HG03135 (cell line): ENCODE measurements around the gene HOXA13.

ENCODE experiments used
- ATAC-seq: cut with Tn5 transposase; IDR thresholded peaks from one replicate; pipeline ENCODE4 v1.9.1; 2021; ENCODE audit warnings: mild to moderate bottlenecking, moderate library complexity; ENCODE audit not compliant: unreplicated experiment

HOXA13 gene

DNA sequence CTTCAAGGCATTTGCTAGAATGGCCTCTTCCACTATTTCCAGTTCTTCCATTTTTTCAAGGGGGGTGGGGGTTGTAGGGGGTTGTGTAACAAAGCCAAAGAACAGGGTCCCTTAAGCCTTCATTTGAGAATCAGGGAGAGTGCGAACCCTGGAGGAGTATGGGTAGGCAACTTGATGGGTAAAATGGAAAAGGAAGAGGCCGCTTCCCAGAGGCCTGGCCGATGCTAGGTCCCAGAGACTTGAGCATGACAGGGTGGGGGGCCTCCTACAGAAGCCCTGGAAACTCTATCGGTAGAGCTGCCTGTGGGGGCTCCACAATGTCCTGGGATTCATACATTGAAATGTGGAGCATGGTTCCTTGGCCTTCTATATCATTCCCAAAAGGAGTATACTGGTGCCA lies 9.1 kb upstream of the HOXA13 start:
- ATAC-seq = no peak

DNA sequence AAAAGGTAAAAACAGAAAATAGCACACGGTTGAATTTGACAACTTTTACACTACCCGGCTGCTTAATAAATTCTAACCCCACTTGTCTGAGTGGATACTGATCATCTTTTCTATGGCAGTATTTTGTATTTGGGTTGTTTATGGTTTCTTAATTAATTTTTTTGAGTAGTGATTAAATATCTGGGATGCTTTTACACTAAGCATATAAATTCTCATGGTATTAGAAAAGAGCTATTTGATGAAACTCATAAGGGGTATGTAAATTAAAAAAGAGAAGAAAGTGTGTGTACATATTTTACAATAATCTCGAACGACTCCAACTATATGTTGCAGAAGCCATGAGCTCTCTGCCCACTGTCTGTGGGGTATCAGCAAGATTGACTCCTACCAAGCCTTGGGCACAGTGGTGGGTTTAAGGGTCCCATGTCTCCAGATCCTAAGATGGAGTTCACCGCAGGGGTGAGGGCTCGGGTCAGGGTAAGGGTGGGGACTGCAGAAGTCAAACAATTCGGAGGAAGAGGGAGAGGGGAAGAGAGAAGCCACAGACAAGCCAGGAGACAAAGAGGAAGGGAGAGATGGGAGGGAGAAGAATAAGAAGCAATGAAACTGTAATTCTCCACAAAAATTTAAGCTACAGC lies 7.6 kb upstream of the HOXA13 start:
- no peak for ATAC-seq

DNA sequence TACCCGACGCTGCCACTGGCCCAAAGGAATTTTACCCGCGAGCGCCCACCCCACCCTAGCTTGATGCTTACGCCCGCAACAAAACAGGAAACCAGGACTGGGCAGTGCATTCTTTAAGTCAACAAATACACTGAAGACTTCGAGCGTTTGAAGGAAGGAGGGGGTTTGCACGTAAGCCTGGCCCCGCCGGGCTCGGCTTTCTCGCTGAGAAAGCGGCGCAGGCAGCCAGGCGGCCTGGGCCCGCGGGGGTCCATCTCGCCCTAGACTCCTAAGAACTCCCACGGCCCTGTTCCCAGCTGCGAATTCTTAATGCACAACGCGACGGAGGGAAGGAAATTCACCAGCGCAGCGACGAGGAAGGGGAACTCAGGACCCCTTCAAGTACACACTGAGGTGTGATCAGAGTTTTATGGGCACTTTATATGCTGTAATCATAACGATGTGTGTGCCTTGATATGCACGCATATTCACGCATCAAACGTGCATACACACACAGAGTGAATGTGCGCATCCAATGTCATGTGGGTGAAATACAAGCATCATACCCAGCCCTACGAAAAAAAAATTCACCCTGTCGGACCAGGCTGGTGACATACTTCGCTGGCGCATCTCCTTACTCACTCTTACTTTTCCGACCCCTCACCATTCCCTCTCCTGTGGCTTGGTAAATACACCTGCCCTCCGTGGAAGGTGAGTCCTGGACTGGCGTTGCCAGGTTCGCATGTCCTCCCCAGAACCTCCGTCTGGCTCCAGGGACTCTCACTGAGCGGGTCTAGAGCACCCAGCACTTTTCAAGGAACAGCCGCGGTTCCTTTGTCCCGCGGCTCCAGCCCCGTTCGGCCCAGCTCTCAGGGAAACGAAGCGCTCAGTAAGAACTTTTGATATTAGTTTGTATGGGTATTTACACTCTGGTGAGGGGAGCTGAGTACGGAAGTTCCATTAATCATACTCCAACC lies 5.7 kb upstream of the HOXA13 start:
- no peak for ATAC-seq

DNA sequence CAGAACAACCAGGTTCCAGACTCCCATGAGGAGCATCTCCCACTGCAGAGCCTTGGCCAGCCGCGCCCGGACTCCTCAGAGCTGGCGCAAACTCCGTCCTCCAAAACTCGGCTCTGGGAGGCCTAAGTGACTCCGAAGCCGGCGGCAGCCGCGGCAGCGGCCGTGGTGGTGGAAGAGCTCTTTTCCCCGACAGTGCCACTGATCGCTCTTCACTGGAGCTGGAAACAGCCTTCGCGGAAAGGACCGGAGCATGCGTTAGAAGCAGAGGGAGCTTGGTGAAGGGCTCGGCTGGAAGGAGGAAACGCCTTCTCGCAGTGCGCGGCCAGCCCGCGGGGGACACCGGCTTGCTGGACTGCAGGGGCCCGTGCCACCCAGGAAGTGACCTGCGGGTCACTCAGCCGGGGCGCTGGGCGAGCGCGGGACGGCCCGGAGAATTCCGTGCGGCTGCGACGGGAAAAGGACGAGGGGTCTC lies 5.0 kb upstream of the HOXA13 start:
- no peak for ATAC-seq

DNA sequence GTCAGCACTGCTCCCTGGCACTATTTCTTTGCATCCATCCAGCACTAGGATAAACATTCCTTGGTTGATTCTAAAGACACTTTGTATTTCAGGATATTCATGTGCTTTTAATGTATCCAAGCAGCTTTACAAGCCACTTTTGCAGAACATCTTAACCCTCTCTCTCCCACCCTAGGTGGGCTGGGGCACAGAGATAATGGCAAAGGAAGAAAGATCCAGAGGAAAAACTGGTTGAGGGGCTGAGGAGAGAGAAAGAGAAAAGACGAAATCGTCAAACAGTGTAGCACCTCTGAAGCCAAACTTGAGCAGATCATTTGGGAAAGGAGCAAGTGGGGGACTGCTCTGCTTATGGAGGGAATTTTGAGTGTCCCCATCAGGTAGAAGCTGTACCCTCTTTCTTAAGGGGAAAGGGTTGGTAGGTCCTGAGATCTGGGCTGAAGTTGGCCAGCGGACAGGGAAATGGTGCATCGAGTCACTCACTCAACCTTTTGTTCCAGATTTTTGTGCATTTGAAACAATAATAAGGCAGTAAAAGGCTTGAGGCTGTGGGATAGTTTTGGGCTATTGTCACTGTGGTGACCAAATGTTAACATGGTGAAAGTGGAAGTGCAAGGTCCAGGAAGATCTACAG lies 4.2 kb upstream of the HOXA13 start:
- no peak for ATAC-seq

DNA sequence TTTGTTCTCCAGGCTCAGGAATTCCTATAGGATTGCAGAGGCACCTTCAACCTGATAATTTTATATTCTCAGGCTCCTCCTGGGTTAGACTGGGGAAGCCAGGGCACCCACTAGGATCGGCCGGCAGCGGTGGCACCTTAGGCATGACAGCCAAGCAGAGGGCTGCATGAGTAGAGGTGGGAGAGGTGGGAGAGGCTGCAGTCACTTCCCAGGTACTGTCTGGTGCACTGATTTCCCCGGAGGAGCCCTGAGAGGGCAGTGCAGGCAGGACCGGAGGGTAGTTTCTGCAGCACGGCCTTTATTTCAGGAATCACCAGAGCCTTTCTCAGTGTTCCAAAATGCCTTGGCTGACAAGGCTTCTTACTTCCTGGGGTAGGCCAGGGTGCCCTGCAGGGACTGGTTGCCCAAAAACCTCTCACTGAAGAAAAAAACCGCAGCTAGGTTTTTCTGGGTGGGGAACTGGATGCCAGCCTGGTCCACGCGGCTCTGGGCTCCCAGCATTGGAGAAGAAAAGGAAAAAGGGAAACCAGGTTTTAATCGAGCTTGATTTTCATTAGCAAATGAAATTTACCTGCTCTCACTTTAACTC lies 3.6 kb upstream of the HOXA13 start:
- no peak for ATAC-seq

DNA sequence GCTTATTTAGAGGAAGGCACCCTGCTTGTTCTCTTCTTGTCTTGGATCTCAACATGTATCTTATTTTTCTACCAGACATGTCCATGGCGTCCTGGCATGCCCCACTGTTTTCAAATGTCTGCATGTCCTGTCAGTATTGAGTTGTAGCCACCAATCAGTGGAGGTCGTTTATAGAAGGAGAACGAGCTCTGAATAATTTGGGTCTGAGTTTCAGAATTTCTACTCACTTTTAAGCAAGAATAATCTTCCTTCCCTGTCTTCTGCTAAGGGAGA lies 2.9 kb upstream of the HOXA13 start:
- no peak for ATAC-seq

DNA sequence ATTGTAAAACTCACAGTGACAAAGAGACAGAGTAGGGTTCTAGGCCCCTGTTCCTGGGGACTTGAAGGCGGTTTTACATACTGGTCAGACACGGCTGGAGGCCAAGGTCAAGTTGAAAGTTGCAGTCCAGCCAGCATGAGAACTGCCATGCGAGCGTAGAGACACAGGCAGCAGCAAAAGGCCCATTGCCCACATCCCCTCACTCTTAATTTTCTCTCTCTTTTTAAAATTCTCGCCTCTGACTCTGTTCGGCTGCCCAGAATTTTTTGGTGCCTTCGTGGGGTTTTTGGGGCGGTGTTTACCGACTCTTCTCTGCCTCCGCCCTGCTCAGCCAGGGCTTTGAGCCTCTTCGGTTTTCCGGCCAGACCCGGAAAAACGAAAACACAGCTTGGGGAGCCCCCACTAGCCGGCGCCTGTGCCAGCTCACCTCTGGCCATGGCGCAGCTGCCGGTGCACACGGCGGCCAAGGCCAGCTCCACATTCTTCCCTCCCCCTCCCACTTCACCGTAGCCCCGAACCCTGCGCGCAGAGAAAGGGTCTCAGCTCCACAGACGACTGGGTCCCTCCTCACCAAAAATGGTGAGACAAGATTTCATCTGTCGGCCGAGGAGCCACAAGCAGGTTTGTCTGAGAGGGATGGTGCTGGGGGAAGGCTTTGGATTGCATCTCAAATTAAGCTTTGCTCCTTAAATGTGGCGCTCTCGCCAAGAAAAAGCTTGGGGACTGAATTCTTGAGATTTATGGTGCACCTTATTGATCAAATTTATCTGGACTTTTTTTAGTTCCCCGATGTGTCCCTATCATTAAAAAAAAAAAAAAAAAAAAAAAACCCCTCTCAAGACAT lies 2.3 kb upstream of the HOXA13 start:
- ATAC-seq = no peak

DNA sequence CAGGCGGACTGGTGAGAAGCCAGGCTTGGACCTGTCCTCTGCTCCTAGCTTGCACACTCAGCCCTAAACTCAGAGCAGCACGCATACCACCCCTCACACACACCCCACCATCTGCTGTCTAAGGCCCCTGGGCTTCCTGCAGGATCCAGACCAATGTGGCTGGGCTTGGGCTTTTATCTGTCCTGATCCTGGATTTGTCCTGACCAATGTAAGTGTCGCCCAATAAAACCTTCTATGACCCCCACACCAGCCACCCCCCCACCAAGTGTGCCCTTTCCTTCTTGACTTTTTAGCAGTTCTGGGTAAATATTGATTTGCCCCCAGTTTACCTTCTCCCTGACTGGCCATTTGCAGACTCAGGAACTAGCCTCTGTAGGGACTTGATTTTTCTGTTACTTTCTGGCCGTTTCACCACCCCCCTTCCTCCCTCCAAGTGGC lies 1.7 kb upstream of the HOXA13 start:
- ATAC-seq = no peak

DNA sequence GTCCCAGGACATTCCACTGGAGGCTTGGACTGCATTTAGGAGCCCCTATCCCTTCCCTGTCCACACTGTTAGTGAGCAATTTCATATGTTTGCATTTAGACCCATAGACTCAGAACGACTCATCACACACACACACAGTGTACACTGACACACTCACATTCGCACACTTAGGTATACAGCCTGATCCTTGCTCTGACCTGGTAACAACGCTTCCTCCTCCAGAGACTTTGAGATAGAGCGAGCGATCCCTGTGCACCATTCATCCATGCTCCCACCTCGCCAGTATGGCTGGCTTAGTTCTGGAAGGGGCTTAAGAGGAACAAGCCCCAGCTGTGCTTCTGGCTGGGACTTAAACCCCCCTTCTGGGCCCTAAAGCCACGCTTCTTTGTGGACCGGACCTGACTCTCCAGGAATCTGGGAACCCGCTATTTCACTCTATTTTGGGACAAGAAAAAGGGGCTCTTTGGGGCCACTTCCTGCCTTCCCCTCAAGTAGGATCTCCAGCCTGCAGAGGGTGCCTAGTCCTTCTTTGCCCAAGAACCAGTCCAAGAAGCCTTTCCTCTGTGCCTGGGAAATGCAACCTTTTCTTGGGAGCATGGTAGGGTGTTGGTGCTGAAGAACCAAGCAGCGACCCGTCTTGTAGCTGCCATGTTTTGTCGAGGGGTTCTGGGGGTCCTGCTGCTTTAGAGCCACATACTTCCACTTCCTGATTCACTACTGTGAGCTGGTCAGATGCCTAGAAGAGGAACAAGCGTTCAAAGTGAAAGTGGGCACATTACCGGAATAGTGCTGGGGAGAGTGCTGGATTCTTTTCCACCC lies 1.1 kb upstream of the HOXA13 start:
- no peak for ATAC-seq

DNA sequence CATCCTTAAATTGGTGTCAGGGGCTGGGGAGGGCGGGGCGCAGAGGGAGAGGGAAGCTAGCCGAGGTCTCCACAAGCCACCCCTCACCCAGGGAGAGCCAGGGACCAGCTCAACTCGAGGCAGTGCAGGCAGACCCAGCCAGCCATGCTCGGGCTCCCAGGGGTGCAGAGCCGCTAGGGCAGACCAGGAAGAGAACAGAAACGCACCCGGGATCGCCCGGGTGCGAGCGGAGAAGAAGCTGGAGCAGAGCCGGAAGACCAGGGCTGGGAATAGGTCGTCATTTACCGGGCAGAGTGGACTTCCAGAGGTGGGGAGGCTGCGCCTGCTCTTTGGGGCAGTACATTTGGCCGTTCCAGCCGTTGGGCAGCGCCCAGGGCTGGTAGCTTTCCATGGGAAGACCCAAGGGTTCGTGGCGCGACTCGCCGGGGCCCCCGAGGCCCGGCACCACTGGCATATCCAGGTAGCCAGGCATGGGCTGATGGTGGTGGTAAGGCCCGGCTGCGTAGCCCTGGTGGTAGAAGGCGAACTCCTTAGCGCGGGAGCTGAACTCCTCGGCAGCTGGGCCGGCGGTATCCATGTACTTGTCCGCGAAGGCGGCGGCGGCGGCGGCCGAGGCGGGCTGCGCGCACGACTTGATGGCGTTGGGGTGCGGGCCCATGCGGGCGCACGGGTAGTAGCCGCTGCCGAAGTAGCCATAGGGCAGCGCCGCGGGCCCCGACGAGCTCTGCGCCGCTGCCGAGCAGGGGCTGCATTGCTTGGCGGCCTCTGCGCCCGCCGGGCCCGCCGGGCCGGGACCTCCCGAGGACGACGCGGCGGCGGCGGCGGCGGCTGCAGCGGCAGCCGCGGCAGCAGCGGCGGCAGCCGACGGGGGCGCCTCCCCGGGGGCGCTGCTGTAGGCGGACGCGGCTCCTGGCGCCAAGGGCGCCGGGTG lies 755 bp downstream of the HOXA13 start:
- no peak for ATAC-seq

DNA sequence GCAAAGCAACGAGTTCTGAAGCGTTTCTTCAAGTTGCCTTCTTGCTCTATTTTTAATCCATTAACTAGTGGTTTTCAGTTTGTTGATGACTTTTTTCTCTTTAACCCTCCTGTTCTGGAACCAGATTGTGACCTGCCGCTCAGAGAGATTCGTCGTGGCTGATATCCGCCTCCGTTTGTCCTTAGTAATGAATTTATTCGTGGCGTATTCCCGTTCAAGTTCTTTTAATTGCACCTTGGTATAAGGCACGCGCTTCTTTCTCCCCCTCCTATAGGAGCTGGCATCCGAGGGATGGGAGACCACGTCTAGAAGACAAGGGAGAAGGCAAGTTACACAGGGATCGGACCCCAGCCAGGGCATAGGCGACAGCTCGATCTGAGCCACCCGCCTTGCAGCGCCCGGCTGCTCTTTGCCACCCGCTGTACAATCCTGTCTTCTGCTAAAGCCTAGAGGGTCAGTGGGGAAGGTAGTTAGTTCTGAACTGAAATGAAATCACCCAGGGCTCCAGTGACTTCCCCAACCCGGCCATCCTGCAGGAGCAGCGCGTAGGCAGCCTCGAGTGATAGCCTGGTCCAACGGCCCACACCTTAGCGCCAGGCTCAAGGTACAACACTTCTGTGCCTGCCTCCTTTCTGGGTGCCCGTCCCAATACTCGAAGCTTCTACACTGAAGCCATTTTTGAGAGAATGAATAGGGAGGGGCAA lies 1.6 kb downstream of the HOXA13 start:
- no peak for ATAC-seq

DNA sequence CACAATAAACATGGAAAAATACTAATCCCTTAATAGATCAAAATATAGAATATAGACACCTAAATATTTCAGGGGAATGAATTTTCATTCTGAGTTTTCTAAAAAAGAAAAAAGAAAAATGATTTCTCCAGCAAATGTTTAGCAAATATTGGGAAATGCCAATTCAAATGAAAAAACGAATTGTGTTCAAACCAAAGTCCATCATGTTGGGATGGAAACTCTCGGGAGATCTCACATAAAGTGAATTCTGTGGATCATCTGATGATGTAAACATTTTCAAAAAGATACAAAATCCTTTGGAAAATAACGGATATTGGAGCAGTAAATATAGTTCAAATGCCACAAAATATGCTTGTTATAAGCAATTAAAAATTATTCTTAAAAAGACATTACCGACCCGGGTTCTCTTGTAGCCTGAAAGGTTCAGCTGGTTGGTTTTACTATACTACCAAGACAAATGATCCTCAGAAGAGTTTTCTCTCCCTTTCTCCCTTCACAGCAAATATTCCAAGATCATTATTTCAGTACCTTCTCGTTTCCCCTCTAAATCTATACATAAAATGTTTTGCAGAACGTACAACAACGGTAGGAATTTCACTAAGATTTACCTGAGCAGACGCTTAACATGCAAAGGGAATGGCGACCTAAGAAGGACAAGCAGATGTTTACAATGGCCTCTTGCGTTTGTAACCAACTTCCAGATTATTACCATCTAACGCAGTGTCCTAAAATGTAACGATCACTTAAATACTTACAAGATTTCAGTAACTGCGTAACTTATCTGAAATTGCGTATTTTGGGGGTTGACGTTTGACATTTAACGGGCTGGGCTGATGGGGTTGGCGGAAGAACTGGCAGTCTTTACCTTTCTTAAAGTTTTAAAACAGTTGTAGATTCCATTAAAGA lies 2.5 kb downstream of the HOXA13 start:
- ATAC-seq = no peak

DNA sequence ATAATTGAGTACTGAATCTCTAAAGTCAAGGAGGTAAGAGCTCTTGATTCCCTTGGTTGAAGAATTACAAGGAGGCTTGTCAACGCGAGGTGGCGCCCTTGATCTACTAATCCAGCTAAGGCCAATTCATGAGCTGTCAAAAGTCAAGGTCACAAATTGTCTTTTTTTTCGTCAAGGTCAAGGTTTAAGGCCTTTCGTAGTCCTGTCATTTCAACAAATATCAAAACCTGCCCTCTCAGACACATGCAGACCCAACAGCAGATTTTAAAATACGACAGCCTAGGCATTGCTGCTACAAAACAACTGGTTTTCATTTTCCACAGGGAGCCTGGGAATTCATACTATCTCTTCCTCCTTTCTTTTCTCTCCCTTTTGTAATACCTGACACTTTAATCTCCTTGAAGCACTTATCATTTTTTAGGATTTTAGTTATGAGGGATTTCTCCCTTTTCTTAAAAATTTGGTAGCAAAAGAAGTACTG lies 3.6 kb downstream of the HOXA13 start:
- no peak for ATAC-seq

DNA sequence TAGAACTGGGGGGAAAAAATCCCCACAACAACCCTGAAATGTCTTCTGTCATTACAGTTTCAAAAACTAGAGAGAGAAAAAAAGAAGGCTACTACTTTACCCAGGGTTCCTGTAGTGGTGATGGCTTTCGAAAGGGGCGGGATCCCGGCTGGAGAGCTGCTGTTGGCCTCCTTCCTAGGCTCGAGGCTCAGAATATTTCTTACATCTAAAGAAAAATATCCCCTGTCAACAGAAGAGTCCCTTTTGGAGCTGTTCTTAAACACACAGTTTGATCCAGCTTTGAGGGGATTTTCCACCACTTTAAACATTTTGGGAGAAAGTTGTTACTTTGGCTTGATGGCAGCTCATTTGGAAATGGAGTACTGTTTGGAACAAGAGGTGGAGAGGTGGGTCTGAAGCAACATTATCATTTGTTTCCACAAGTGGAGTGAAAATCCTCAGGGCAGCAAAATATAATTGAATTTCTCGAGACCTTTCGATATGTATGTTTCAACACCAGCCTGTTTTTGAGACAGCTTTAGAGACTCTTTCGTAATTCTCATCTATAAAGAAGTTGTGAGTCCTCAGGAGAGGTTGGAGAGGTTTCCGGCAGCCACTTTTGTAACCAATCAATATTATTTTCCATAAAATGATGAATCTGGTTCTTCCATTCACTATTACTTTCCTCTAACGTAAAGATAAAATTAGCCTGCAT lies 5.1 kb downstream of the HOXA13 start:
- ATAC-seq = no peak

DNA sequence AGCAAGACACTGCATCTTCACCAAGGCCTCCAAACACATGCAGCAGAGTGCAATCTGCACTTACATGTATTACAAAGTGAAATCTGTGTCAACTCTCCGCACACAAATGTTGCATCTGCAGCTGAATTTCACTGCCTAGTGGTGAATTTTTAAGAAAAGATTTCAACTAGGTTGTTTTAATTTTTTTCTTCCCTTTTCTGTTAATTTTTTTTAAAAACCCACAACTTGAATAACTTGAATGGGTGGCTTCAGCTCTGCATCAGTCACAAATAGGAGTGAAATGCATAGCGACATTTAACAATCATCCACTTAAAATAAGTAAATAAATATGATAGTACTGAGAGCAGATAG lies 5.9 kb downstream of the HOXA13 start:
- ATAC-seq = no peak
